ENCODE measurements around the gene ANKRD29.

Gene ANKRD29

DNA sequence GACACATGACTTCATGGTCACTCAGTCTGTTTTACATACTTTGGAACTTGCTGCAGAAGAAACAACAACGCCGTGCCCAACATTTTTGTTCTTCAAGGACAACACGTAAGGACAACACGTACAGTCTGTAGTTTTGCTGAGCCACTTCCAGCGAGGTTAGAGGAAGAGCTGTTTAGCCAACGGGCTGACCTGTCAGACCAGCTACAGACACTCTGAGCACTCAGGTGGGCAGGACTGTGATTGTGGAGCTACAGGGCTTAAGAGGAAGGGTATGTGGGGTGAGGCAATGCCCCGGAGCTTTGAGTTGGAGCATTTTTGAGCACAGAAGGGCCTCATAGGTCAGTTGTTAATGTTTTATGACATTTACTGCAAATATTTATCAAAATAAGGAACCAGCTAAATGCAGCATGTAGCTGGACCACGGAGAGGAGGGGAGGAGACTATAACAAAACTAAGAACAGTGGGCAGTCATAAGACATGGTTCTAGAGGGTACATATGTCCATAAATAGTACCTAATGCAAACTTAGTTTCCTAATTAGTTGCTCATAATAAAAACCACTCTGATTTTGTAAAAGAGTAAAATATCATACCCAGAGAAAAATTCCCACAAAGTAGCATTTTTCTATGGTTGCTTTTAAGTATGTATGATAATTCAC, 50.1 kb downstream of the ANKRD29 start:
- DNase-seq, result no peak

DNA sequence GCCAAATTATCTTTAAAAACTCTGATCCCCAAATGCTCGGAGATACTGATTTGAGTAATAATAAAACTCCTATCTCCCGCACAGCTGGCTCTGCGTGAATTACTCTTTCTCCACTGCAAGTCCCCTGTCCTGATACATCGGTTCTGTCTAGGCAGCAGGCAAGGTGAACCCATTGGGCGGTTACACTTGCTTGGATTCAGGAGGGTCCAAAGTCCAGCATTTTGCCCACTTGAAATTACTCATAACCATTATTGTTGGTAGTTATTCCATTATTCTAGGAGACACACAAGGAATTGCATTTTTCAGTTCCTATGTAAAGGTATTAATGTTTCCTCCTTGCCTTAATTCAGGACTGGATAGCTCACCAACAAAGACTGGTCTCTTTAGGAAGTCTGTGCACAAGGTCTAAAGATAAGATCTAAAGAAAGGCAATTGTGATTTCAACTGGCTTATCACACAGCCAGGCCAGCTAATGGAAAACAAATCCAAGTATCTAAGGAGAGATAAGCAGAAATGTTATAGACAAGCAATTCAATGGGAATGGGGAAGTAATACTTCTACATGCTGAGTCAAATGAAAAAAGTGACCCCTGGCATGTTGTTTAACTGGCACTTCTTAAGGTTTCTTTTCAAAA, 53.2 kb downstream of the ANKRD29 start:
- no peak for DNase-seq

DNA sequence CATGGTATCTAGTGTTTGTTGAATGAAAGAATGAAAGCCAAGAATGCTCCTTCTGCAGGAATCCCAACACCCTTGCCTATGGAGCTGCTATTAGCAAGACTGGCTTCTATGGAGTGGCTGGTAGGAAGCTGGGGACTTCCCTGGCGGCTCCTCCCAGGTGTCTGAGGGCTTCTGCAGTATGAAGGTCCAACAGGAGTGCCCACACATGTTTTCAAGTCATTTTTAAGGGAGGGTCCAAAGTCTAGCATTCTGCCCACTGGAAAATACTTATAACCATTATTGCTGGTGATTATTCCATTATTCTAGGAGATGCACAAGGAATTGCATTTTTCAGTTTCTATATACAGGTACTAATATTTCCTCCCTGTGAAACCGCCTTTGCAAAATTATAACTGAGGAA, 54.5 kb downstream of the ANKRD29 start:
- no peak for DNase-seq

GRCh38 chr18:23605941-23606340, 56.8 kb downstream of the ANKRD29 start:
- DNase-seq, result no peak

GRCh38 chr18:23599809-23600208, 62.9 kb downstream of the ANKRD29 start:
- DNase-seq, result no peak

DNA sequence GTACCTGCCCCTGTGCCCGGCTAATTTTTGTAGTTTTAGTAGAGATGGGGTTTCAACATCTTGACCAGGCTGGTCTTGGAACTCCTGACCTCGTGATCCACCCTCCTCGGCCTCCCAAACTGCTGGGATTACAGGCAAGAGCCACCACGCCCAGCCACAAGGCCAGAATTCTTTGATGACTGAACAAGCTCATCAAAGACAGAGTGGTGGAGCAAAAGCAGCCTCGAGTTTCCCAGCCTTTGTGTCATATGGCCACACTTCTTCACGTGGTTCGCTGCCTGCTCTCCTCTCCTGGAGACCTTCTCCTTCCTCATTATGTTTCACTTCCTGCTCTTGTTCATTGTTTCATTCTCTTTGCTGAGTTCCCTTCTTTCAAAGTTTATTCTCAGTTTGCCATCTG, 66.5 kb downstream of the ANKRD29 start:
- DNase-seq, result no peak

DNA sequence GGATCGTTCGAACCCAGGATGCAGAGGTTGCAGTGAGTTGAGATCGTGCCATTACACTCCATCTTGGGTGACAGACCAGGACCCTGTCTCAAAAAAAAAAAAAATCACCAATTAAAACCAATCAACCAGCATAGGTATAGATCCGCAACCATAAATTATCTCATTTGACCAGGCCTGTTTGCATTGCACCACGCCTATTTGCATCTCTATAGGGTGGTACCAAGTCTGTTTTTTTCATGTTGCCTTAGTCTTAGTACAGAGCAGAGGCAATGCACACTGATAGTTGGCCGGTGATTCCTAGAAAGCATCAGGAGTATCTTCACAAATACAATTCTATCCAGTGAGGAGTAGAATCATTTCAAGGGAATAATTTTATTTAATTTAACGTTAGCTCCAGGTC, 67.1 kb downstream of the ANKRD29 start:
- no peak for DNase-seq

GRCh38 chr18:23593720-23594119, 69.0 kb downstream of the ANKRD29 start:
- no peak for DNase-seq

DNA sequence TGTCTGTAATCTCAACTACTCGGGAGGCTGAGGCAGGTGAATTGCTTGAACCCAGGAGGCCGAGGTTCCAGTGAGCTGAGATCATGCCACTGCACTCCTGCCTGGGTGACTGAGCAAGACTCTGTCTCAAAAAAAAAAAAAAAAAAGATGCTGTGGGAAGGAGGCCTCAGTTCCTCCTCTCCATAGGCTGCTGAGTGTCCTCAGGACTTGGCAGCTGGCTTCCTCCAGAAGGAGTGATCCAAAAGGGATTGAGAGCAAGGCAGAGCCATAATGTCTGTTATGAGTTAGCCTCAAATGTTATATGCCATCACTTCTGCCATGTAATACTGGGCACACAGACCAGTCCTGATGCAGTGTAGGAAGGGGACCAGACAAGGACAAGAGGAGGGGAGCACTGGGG, 69.8 kb downstream of the ANKRD29 start:
- no peak for DNase-seq

DNA sequence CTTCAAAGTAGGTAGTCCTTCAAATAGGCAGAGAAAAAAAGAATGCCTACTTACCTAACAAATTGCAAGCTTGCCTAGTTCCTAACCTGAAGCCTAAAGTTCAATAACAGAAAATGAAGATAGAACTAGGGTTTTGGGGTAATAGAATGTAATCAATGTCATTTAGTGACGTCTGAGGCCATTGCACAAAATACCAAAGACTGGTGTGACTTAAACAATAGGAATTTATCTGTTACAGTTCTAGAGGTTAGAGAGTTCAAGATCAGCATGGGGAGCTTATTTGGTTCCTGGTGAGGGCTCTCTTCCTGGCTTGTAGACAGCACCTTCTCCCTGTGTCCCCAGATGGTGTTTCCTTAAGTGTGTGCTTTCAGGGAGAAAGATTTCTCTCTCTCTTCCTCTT, 71.7 kb downstream of the ANKRD29 start:
- DNase-seq, result no peak

DNA sequence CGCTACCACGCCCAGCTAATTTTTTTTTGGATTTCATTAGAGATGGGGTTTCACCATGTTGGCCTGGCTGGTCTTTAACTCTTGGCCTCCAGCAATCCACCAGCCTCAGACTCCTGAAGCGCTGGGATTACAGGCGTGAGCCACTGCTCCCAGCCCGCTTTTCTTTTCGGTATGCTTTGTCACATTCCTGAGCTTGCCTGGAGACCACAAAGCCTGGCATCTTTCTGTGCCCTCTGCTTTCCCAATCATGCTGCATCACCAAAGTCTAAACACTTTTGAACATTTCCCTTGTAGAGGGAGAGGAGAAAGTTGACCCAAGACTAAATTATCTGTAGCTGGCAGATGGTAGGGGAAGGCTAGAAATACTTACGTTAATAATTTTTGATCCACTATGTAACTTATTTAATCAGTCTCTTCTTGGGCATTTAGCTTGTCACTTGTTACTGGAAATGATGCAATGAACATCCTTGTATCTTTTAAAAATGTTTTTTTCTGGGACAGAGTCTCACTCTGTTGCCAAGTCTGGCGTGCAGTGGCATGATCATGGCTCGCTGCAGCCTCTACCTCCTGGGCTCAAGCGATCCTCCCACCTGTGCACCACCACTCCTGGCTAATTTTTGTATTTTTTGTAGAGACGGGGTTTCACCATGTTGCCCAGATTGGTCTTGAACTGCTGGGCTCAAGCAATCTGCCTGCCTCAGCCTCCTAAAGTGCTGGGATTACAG, 73.7 kb downstream of the ANKRD29 start:
- no peak for DNase-seq

DNA sequence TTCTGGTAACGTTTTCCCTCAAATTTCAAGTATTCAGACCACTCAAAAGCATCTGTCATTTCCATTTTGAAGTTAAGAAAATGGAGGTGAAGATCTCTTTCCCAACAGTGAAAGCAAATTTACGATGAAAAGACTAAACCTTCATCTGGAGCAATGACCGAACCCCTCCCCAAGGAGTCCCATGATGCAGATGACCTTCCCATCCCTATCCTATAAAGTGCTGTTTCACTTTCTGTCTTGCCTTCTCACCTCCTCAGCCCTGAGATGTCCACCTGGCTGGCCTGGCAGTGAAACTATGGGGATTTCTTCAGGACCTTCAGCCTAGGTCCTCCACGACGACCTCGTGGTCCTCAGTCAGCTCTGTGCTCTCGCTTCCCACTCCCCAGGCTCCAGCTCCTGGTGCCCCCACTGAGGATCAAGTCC, 75.5 kb downstream of the ANKRD29 start:
- DNase-seq, result no peak

DNA sequence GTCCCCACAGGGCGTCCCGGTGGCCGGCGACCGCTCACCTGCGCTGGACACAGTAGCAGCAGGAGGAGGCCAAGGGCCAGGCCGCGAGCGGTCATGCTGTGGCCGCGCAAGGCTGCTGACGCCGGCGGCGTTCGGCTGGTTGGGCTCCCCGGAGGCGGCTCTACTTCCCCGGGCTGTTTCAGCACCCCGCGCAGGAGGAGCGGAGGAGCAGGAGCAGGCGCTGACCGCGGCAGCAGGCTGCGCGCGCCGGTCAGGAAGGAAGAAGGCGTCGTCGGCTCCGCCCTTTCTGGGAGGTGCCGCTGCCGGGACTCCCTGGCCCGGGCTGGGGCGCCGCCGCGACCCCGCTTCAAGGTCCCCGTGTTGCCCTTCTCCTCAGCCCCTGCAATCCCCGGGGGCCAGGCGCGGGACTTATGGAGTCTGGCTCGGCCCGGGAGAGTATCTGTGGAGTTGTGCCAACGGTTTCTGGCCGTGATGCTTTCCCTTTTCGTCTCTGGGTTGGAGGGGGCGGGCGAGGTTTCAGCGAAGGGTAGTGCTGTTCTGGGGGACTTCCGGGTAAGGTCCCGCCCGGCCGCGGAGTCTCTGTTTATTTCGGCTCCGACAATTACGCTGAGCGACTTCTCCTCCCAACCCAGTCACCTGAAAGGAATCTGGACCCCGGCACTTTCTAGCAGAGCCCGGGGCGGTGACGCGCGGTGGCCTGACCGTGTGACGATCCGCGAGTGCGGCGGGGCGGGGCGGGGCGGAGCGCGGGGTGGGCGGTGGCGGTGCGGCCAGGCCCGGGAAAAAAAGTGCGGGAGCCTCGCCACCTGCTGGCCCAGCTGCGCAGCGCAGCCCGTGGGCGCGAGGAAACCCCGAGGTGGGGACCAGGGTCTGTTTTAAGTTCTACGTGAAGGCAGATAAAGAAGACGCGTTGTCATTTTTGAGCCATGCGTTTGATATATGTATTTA, 76.2 kb downstream of the ANKRD29 start, which contains the start of gene NPC1:
TSS of gene NPC1 (minus strand) at position 258 of the 948 bp plus-strand sequence. CDS start at position 95, 163 bp downstream.
- peak; percentile 28 for DNase-seq

- no peak for DNase-seq
Observed at GRCh38 chr18:23585897-23586248, 76.8 kb downstream of the ANKRD29 start.

- DNase-seq, result no peak
Observed at GRCh38 chr18:23585007-23585871, 77.5 kb downstream of the ANKRD29 start.

DNA sequence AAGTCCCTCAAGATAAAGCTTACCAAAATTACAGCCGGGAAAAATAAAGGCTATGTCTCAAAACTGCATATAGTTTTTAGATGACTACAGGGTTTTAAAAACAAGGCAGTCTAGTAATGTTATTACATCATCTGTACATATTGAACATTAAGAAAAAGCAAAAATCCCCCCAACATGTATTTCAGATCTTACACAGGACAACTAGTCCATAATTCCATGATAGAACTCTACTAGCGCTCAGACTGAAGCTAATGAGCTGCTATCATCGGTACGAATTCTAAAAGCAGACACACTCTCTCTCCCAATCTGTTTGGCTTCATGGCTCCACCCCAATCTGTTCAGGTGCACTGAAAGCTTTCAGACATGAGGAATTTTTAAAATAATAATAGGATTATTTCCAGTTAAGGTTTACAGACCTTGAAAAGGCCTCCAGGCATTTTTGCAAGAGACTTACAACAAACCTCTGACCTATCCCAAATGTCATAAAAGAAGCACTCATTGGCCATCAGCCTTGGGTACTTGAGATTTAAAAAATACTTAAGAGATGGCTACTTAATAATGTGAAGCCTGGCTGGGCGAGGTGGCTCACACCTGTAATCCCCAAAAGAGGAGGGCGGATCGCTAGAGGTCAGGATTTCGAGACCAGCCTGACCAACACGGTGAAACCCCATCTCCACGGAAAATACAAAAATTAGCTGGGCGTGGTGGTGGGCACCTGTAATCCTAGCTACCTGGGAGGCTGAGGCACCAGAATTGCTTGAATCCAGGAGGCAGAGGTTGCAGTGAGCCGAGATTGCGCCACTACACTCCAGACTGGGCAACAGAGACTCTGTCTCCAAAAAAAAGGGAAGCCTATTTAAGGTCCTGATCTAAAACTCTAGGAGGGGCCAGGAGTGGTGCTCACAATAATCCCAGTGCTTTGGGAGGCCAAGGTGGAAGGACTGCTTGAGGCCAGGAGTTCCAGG, 78.4 kb downstream of the ANKRD29 start:
- DNase-seq, result no peak

GRCh38 chr18:23583071-23583865, 79.4 kb downstream of the ANKRD29 start:
- no peak for DNase-seq

DNA sequence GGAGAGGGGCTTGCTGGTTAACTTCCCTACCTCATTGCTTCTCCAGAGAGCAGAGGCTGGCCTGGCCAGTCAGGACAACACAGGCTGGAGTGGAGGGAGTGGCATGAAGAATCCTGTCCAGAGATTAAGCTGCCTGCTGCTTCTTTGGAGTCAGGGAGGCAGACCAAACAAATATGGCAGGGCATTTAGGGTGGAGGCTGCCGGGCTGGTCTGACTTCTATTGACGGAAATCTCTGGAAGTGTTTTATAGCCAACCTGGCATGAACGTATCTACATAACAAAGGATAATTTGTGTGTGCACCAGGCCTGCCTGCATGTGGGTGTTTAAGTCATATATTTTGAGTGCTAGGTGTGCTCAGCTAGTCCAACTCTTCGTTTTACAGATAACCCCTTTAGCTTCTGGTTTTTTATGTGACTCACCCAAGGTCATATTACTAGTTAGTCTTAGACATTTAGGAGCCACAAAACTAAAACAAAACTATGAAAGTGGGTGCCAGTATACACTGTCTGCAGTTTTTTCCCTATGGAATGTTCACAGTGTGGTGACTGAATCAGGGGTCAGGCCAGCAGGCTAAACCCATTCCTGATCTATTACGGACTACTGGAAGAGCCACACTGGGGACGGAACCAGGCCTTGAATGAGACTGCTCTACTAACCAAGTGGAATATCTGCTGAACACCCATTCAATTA, 81.9 kb downstream of the ANKRD29 start:
- no peak for DNase-seq
